HL-60 (cell line): Measurements from ENCODE around the gene CLPTM1L.

ENCODE experiments used
- CTCF ChIP-seq: IDR thresholded peaks from one replicate; pipeline ENCODE4 v1.5.1; 2011; ENCODE audit warnings: low read length, control low read depth, inconsistent platforms; ENCODE audit not compliant: insufficient read depth
- POLR2AphosphoS5 ChIP-seq: IDR thresholded peaks from 2 replicates; pipeline ENCODE4 v1.6.1; 2012; ENCODE audit warnings: low read depth

- TF ChIP-seq CTCF (no peak), POLR2AphosphoS5 (no peak)
These were observed 9.3 kb downstream of the CLPTM1L start for GRCh38 chr5:1335540-1336095.
